B cell (primary cell): ENCODE data around the gene PSMD9. TPM values are rescaled to one million over a fixed set of nuclear protein-coding genes. Genes with fewer than 3 reads are reported as not detected.

Experiments
- ATAC-seq: fragments of 200-7000 bp; cut with Tn5 transposase; one replicate; pipeline ENCODE4 v1.10.0; 2021; ENCODE audit warnings: low read depth, mild to moderate bottlenecking, moderate number of reproducible peaks, moderate library complexity
- CTCF ChIA-PET: fragments of 350-600 bp; sonication (Branson Sonifier 250); formaldehyde crosslinking; loops from one replicate; lab custom pipeline; 2021; ENCODE audit warnings: antibody characterized with exemption, inconsistent platforms; lab: Charles Lee
- POLR2A ChIA-PET: fragments of 350-600 bp; sonication (Branson Sonifier 250); formaldehyde crosslinking; loops from one replicate; lab custom pipeline; 2021; ENCODE audit warnings: antibody characterized with exemption; lab: Charles Lee
- DNase-seq: peaks from one replicate; pipeline ENCODE4 v3.0.0; 2013
- H2AFZ ChIP-seq: 2 replicates; pipeline ENCODE4 v1.6.1; 2012; ENCODE audit warnings: mild to moderate bottlenecking, low read depth, low read length; ENCODE audit not compliant: insufficient read depth, poor library complexity, severe bottlenecking
- H3K27ac ChIP-seq, 2 donors: 1 replicate in 1 of 2; 2 replicates in 1 of 2; pipeline ENCODE4 v1.5.1; 2012 to 2013; ENCODE audit warnings: low read length in 2 of 2, mild to moderate bottlenecking in 2 of 2, moderate library complexity in 1 of 2
- H3K27me3 ChIP-seq, 4 experiments: fragments of 200-600 bp in 1 of 4; sonication (generic) in 1 of 4; replicated peaks in 1 of 4; 1 replicate in 2 of 4; 2 replicates in 2 of 4; pipeline versions ENCODE4 v1.6.1 to v1.7.0; 2013 to 2016; ENCODE audit warnings: low read length in 3 of 4, mild to moderate bottlenecking in 2 of 4, mixed read lengths in 1 of 4, moderate library complexity in 1 of 4; ENCODE audit not compliant: insufficient read depth in 4 of 4, control insufficient read depth in 3 of 4; ENCODE audit errors: control extremely low read depth in 1 of 4
- H3K36me3 ChIP-seq, 2 experiments: replicated peaks in 1 of 2; 1 replicate in 1 of 2; 2 replicates in 1 of 2; pipeline versions ENCODE4 v1.6.1 to v1.7.1; 2013; ENCODE audit warnings: low read length in 1 of 2; ENCODE audit not compliant: insufficient read depth in 2 of 2, control insufficient read depth in 1 of 2; ENCODE audit errors: control extremely low read depth in 1 of 2, extremely low read depth in 1 of 2
- H3K4me1 ChIP-seq, 2 donors: fragments of 200-600 bp in 1 of 2; sonication (generic) in 1 of 2; 1 replicate in 1 of 2; 2 replicates in 1 of 2; pipeline versions ENCODE4 v1.5.1 to v1.6.1; 2013 to 2017; ENCODE audit warnings: low read length in 2 of 2; ENCODE audit not compliant: control insufficient read depth in 2 of 2, insufficient read depth in 2 of 2
- H3K4me2 ChIP-seq: replicated peaks from 2 replicates; pipeline ENCODE3; 2012; ENCODE audit warnings: mild to moderate bottlenecking, low read depth, low read length; ENCODE audit not compliant: poor library complexity, severe bottlenecking
- H3K4me3 ChIP-seq, 5 experiments: fragments of 200-600 bp in 1 of 5; sonication (generic) in 1 of 5; 1 replicate in 3 of 5; 2 replicates in 2 of 5; pipeline versions ENCODE4 v1.5.1 to v1.7.0; 2011 to 2016; ENCODE audit warnings: low read length in 4 of 5, mild to moderate bottlenecking in 4 of 5, low read depth in 2 of 5, control low read depth in 1 of 5, moderate library complexity in 1 of 5; ENCODE audit not compliant: insufficient read depth in 1 of 5; ENCODE audit errors: control extremely low read depth in 1 of 5, extremely low read depth in 1 of 5
- H3K79me2 ChIP-seq: fragments of 200-600 bp; sonication (generic); one replicate; pipeline ENCODE4 v1.6.0; 2016; ENCODE audit warnings: low read length; ENCODE audit not compliant: control insufficient read depth, insufficient read depth
- H3K9ac ChIP-seq: fragments of 200-600 bp; sonication (generic); 2 replicates; pipeline ENCODE4 v1.6.1; 2017; ENCODE audit warnings: mild to moderate bottlenecking, low read length, moderate library complexity
- H3K9me3 ChIP-seq, 3 donors: one replicate each; pipeline versions ENCODE4 v1.6.1 to v1.7.1; 2013; ENCODE audit warnings: low read length in 2 of 3; ENCODE audit not compliant: control insufficient read depth in 2 of 3, insufficient read depth in 1 of 3; ENCODE audit errors: control extremely low read depth in 1 of 3
- H4K20me1 ChIP-seq: 2 replicates; pipeline ENCODE4 v1.6.0; 2012; ENCODE audit warnings: mild to moderate bottlenecking, low read length; ENCODE audit not compliant: insufficient read depth, control insufficient read depth, poor library complexity, severe bottlenecking
- H3K27ac Mint-ChIP-seq: one replicate; pipeline ENCODE4 v1.8.0; 2021; ENCODE audit warnings: mixed read lengths
- H3K27me3 Mint-ChIP-seq: one replicate; pipeline ENCODE4 v1.8.0; 2021; ENCODE audit warnings: mixed read lengths
- H3K4me1 Mint-ChIP-seq: one replicate; pipeline ENCODE4 v1.8.0; 2021; ENCODE audit warnings: mixed read lengths
- H3K4me3 Mint-ChIP-seq: one replicate; pipeline ENCODE4 v1.8.0; 2021; ENCODE audit warnings: mixed read lengths
- H3K9me3 Mint-ChIP-seq: one replicate; pipeline ENCODE4 v1.8.0; 2022; ENCODE audit warnings: mixed read lengths; ENCODE audit not compliant: insufficient read depth
- EZH2 ChIP-seq: IDR thresholded peaks from 2 replicates; pipeline ENCODE4 v1.6.1; 2012; ENCODE audit warnings: borderline replicate concordance, low read depth, mild to moderate bottlenecking, moderate library complexity, low read length; ENCODE audit not compliant: insufficient read depth, poor library complexity, severe bottlenecking
- WGBS: methylation state at CpG from one replicate; pipeline ENCODE4 v1.1.5; 2013; ENCODE audit warnings: missing lambda C conversion rate; ENCODE audit not compliant: insufficient coverage; 5-methylcytosine and 5-hydroxymethylcytosine counted together
- intact Hi-C: fragments of 100-400 bp; cut with micrococcal nuclease; formaldehyde crosslinking; loops from one replicate; pipeline ENCODE4 v1.10.0; 2022
- polyA plus RNA-seq: library from polyadenylated mRNA; depleted of rRNA; stranded (reverse); fragments of >200 nt; gene quantifications from 2 replicates; pipeline ENCODE4 v1.2.3, GENCODE V29; 2012
- total RNA-seq, 2 donors: library from RNA; stranded (reverse); fragments of 120-200 nt in 1 of 2; gene quantifications; 1 replicate in 1 of 2; 2 replicates in 1 of 2; pipeline versions ENCODE4 v1.2.3 to v1.2.4, GENCODE V29; 2013 to 2022
- TF ChIP-seq, protein P1 (sequence below): fragments of 200-600 bp; IDR thresholded peaks from one replicate; pipeline ENCODE4 v1.8.0; 2022; ENCODE audit warnings: antibody characterized with exemption, mild to moderate bottlenecking

PSMD9 gene
- total and polyA plus RNA-seq, 2 donors (not counting 1 experiment from before 2014, with no cell fraction given) = 37.1 to 83.4 TPM

DNA sequence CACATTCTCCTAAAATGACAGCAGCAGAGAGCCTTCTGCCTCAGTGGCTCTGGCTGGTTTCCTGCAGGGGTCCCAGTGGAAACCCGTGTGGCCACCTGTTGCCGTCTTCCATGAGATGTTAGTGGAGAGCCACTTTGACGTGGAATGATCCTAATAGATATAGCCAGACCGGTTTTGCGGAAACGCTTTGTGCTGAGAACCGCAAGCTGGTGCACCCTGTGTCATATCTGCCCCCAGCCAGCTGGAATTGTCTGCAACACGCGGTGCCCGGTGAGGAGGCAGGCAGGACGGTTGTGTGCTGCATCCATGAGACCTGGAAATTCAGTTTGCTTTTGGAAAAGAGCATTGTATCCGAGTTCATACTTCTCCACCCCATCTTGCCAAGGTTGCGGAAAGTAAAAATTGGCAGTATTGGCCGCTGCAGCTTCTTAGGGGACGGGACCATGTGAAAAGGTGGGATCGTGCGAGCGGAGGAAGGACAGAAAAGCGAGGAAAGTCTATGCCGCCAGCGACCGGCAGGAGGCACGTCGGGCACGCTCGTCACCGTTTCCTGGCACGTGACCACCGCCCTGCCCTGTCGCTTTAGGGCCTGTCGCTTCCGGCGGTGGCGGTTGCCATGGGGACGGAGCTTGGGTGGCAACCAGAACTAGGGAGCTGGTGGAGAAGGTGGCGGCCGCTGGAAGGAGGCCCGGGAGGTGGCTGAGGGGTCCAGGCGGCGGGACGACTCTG lies 29.5 kb downstream of the PSMD9 start, which contains the start of gene CFAP251:
TSS of gene CFAP251 (plus strand) at position 643 of the 729 bp plus-strand sequence. CDS start 2,714 bp downstream, outside the sequence.
- peaks cover 8 to 11% of the 10 kb centered on the region in 2 donors for H3K4me1 ChIP-seq
- TF ChIP-seq, protein P1, sequence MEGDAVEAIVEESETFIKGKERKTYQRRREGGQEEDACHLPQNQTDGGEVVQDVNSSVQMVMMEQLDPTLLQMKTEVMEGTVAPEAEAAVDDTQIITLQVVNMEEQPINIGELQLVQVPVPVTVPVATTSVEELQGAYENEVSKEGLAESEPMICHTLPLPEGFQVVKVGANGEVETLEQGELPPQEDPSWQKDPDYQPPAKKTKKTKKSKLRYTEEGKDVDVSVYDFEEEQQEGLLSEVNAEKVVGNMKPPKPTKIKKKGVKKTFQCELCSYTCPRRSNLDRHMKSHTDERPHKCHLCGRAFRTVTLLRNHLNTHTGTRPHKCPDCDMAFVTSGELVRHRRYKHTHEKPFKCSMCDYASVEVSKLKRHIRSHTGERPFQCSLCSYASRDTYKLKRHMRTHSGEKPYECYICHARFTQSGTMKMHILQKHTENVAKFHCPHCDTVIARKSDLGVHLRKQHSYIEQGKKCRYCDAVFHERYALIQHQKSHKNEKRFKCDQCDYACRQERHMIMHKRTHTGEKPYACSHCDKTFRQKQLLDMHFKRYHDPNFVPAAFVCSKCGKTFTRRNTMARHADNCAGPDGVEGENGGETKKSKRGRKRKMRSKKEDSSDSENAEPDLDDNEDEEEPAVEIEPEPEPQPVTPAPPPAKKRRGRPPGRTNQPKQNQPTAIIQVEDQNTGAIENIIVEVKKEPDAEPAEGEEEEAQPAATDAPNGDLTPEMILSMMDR = peak; percentile 86
- TF ChIP-seq EZH2 = no peak
- peak within 1 kb of the TSS in 1 of 2 donors; percentile 77 for H3K27ac ChIP-seq
- no peaks in the 10 kb centered on the region for H3K27me3 Mint-ChIP-seq
- H3K79me2 ChIP-seq = peaks cover 2% of the 10 kb centered on the region
- H3K9me3 ChIP-seq = no peaks in the 10 kb centered on the region
- H3K4me3 ChIP-seq = peak within 1 kb of the TSS in 4 of 5 experiments; percentile 28 to 64 (median 52)
- ChIA-PET CTCF (interaction anchor here (0.6 to 4.3 kb wide), 40 partner anchors 8 to 786 kb away, joined by 3 to 55 read pairs (median 4); partner anchors contain the start of genes BCL7A, DIABLO and P2RX7), POLR2A (interaction anchor here (0.9 to 1.7 kb wide), 6 partner anchors 88 to 114 kb away, joined by 3 to 6 read pairs (median 4); partner anchors contain the start of gene BCL7A)
- peak within 1 kb of the TSS; percentile 62 for H3K9ac ChIP-seq
- H3K27ac Mint-ChIP-seq = peak within 1 kb of the TSS; percentile 80
- no peaks in the 10 kb centered on the region for H3K9me3 Mint-ChIP-seq
- peaks cover 3 to 13% of the 10 kb centered on the region in 2 experiments for H3K36me3 ChIP-seq
- no peaks in the 10 kb centered on the region for H4K20me1 ChIP-seq
- 23% methylated on average over 39 of the region's 41 CpGs for WGBS
- peak within 1 kb of the TSS; percentile 92 for H3K4me3 Mint-ChIP-seq
- ATAC-seq (peak; percentile 98), DNase-seq (peak; percentile 96)
- intact Hi-C loops = loop anchor here (1.0 to 2.0 kb wide), 7 partner anchors 29 to 273 kb away; partner anchors contain the start of gene PSMD9
- peak within 1 kb of the TSS; percentile 74 for H2AFZ ChIP-seq
- no peaks in the 10 kb centered on the region for H3K27me3 ChIP-seq
- peaks cover 11% of the 10 kb centered on the region for H3K4me1 Mint-ChIP-seq
- peak within 1 kb of the TSS; percentile 93 for H3K4me2 ChIP-seq
